Myocyte (in vitro differentiated cells): ENCODE results near the gene ZC3H7A. TPM values are rescaled to one million over a fixed set of nuclear protein-coding genes. Genes with fewer than 3 reads are reported as not detected.

Source experiments
- DNase-seq: peaks from one replicate; pipeline ENCODE4 v3.0.0-alpha.2; 2012; ENCODE audit warnings: low read depth
- total RNA-seq: library from RNA; depleted of rRNA; stranded (reverse); fragments of >200 nt; gene quantifications from 2 replicates; pipeline ENCODE4 v1.2.3, GENCODE V29; 2014

The ZC3H7A gene
- total RNA-seq, 1 donor from 2014 or later = 28.2 TPM

DNA sequence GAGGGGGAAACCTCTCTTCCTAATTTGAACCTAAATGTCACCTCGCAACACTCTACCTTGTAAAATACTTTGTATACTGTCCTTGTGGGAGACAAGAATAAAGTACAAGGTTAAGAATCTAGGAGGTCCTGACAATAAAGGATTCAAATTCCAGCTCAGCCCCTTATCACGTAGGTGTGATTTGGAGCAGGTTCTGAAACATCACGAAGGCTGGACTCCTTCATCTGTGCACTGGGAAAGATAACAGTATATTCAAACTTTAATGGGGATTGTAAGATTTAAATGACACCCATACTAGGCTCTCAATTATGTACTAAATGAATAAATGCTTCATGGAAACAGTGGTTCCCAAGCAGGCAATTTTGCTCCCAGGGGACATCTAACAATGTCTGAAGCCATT lies 56.5 kb downstream of the ZC3H7A start:
- DNase-seq = no peak

DNA sequence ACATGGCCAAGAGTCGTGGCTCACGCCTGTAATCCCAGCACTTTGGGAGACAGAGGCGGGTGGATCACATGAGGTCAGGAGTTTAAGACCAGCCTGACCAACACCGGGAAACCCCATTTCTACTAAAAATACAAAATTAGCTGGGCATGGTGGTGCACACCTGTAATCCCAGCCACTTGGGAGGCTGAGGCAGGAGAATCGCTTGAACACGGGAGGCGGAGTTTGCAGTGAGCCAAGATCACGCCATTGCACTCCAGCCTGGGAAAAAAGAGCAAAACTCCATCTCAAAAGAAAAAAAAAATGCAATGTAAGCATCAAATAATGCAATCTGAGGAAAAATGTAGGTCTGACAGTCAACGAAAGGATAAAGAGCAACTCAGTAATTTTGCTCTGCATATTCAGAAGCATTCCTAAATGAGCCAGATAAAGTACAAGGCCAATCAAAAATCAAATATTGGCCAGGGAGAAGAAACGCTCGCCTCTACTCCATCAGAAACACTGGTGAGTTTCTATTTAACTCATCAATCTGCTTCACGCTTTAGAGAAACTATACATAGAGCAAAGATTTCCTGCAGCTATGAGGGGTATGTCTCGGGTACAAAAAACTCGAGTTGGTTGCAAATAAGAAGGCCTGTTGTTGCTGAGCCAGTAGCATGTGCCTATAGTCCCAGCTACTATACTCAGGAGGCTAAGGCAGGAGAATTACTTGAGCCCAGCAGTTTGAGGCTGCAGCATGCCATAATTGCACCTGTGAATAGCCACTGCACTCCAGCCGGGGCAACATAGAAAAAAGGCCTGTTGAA lies 58.1 kb downstream of the ZC3H7A start:
- DNase-seq = no peak

GRCh38 chr16:11737713-11738112 lies 59.3 kb downstream of the ZC3H7A start:
- DNase-seq = no peak

DNA sequence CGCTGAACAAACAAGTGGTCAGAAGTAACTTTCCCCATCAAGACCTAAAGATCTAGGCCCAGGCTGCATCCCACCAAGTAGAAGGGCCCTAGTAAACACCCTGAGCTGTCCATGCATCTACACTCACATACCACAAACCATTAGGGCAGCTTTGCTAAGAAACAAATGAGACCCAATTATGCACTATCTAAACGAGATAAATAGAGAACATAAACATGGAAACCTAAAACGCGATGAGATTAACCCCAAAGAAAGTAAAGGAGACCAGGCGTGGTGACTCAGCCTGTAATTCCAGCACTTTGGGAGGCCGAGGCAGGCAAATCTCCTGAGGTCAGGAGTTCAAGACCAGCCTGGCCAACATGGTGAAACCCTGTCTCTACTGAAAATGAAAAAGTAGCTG lies 60.2 kb downstream of the ZC3H7A start:
- DNase-seq = no peak

DNA sequence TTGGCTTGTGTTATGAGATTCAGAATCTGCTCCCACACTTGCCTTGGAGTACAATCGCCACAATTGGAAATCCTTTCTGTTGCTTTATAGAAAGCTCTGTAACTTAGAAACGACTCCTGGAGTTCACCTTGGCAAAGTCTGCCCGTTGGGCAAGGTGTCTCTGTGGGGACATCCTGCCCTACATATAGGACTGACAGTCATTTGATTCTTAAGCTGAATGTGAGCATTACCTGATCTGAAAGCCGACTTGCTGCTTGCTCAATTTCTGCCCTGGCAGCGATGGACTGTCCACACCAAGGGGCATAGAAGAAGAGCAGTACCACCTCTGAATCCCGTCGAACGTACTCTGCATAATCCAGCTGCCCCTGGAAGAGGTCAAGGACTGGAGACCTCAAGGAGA lies 61.3 kb downstream of the ZC3H7A start:
- DNase-seq = no peak

- no peak for DNase-seq
These were observed 62.4 kb downstream of the ZC3H7A start for GRCh38 chr16:11734653-11735043.

DNA sequence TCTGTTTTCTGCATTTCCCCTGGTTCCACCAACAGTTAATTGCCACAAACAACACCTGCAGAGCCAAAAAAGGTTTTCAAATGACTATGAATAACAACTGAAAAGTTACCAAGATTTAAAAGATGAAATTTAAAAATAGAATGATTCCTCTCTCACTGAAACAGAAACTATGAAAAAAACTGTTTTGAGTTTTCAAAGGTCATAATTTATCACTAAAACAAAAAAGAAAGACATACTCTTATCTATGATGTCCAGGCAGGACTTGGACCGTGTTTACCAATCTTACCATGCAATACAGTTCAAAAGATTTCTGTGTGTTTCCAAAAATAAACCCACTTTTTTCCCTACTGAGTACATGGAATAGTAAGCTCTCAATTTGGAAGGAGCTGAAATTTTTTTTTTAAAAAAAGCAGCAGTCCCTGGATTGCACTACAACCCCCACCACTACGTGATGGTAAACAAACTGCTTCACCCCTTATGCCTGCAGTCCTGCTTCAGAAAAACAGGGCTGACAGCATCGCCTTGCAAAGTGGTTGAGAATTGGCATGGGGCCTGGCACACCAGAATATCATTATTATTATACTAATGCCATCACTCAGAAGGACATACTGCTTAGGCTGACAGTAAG lies 62.9 kb downstream of the ZC3H7A start:
- no peak for DNase-seq

- DNase-seq = no peak
These were observed 65.8 kb downstream of the ZC3H7A start for GRCh38 chr16:11731222-11731621.

DNA sequence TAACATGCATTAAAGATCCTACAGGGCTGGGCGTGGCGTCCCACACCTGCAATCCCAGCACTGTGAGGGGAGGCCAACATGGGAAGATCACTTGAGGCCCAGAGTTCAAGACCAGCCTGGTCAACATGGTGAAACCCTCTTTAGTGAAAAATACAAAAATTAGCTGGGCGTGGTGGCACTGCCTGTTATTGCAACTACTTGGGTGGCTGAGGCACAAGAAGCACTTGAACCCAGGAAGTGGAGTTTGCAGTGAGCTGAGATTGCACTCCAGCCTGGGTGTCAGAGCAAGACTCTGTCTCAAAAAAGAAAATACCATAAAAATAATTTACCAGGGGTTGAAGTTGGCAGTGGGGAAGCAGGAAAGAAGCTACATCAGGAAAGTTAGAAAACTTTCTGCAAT lies 67.3 kb downstream of the ZC3H7A start:
- no peak for DNase-seq

GRCh38 chr16:11727796-11728543 lies 69.1 kb downstream of the ZC3H7A start:
- DNase-seq = no peak

GRCh38 chr16:11726008-11726407 lies 71.0 kb downstream of the ZC3H7A start:
- no peak for DNase-seq

DNA sequence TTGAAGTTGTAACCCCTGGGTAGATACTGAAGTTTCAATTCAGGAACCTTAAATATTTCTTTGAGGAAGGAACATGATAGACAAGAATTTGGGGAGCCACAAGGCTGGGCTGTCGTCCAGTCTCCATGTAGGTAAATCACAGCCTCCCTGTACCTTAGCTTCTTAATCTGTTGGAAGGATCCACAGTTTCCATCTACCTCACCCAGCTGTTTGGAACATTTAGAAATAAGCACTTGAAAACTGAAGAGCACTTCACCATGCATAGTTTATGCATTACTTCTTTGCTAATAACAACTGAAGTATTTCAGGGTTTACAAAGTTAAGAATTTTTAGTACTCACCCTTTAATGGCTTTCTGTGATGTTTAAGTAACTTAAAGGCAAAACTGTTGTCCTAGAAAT lies 71.6 kb downstream of the ZC3H7A start:
- DNase-seq = no peak

DNA sequence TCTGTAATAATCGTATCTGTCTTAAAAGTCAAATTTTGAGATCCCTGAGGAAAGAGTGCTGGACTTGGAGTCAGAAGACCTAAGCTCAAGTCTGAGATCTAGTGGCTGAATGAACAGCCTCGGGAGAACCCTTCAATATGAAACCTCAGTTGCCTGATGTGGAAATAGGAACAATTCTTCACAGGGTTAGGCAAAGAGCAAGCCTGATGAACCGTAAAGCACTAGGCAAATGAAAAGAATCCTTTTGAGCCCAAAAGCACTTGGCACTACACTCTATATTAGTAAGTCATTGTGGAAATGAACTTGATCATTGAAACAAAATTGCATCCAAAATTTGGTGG lies 74.6 kb downstream of the ZC3H7A start:
- no peak for DNase-seq

- peak; percentile 5 for DNase-seq
These were observed 75.1 kb downstream of the ZC3H7A start for GRCh38 chr16:11721781-11722467.

GRCh38 chr16:11719762-11720161 lies 77.3 kb downstream of the ZC3H7A start:
- DNase-seq = peak; percentile 42

- DNase-seq = no peak
These were observed 77.9 kb downstream of the ZC3H7A start for GRCh38 chr16:11719171-11719570.

GRCh38 chr16:11717811-11718210 lies 79.2 kb downstream of the ZC3H7A start:
- DNase-seq = no peak

- no peak for DNase-seq
These were observed 80.7 kb downstream of the ZC3H7A start for GRCh38 chr16:11716336-11716735.

DNA sequence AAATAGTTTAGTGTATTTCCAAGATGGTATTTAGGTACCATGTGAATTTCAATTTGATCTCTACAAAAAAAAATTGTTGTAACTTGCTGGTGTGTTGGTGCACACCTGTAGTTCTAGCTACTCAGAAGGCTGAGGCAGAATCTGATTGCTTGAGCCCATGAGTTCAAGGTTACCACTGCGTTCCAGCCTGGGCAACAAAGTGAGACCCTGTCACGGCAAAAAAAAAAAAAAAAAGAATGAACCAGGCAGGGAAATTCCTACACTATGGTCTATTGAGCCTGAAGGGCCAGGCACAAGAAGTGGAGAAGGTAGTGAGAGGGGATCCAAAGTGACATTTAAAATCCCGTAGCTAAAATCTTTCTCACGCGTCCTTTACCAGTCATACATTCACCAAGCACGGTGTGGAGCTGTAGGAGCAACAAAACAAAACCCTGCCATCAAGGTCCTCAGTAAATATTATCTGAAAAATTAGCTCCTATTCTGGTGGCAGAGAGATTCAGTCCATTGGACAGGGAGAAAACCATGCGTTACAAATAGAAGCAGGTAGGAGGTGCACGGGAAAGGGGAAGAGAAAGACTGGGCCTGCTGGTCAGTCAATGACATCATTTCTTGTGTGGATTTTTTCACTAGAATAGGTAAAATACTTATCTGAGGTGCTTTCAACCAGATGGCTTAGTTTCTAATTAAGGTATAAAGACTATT lies 81.7 kb downstream of the ZC3H7A start:
- DNase-seq = no peak

DNA sequence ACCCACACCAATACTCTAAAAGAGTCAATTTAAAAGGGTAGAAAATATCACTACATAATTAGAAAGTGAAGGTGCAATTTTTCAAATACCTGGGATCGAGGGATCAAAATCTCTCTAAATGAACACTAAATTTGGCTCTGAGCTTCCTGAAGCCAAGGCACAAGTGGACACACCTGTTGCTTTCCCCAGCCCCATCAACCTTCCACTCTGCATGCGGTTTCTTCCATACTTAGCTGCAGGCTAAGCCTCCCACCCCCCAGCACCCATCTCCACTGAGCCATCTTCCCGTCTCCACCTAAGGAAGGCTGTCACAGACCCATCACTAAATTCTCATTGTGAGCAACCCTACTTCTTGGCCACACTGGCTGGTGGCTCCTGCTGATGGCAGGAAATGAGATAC lies 84.9 kb downstream of the ZC3H7A start:
- DNase-seq = no peak

DNA sequence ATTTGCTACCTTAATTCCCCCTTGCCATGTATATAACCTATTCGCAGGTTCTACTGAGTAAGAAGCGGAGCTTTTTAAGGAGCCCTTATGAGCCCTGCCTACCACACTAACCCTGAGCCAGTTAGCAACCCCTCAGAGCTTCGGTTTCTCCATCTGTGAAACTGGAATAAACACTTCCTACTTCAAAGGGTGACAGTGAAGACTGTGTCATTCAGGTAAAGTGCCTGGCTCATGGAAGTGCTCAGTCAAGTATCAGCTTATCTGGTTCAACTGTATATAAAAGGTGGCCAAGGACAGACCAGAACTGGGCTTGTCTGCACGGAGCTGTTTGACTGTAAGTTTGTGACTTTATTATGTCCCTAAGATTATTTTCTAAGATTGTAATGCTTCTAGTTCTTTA lies 85.4 kb downstream of the ZC3H7A start:
- no peak for DNase-seq
